Liver (tissue), 9 donors: ENCODE data around the gene GLYAT. TPM values are rescaled to one million over a fixed set of nuclear protein-coding genes. Genes with fewer than 3 reads are reported as not detected.
"Not testable (repeated sequence)": the region's sequence is repeated elsewhere in the genome, so short reads cannot be mapped to it uniquely, and the experiment has no call there.

Source experiments
- DNase-seq: peaks from one replicate; pipeline ENCODE4 v3.0.0-alpha.2; 2017; ENCODE audit warnings: low spot score
- H3K27ac ChIP-seq, 2 donors: one replicate each; pipeline ENCODE4 v1.7.0; 2013; ENCODE audit warnings: inconsistent platforms in 2 of 2, low read length in 2 of 2, control low read depth in 1 of 2, low read depth in 1 of 2, mild to moderate bottlenecking in 1 of 2
- H3K27me3 ChIP-seq, 4 donors: one replicate each; pipeline versions ENCODE4 v1.6.1 to v1.7.0; 2013; ENCODE audit warnings: low read length in 3 of 4, inconsistent platforms in 1 of 4, mild to moderate bottlenecking in 1 of 4, moderate library complexity in 1 of 4; ENCODE audit not compliant: control insufficient read depth in 4 of 4, insufficient read depth in 4 of 4
- H3K36me3 ChIP-seq, 4 donors: one replicate each; pipeline versions ENCODE4 v1.6.1 to v1.7.0; 2013; ENCODE audit warnings: low read length in 3 of 4, mild to moderate bottlenecking in 3 of 4, low read depth in 1 of 4, moderate library complexity in 1 of 4; ENCODE audit not compliant: control insufficient read depth in 4 of 4, insufficient read depth in 3 of 4
- H3K4me1 ChIP-seq, 4 donors: one replicate each; pipeline versions ENCODE4 v1.6.1 to v1.7.0; 2013; ENCODE audit warnings: low read length in 3 of 4, mild to moderate bottlenecking in 3 of 4, moderate library complexity in 1 of 4; ENCODE audit not compliant: control insufficient read depth in 4 of 4, insufficient read depth in 4 of 4
- H3K4me3 ChIP-seq, 3 donors: one replicate each; pipeline versions ENCODE4 v1.6.1 to v1.7.0; 2013; ENCODE audit warnings: low read length in 3 of 3, control low read depth in 1 of 3, low read depth in 1 of 3, mild to moderate bottlenecking in 1 of 3
- H3K9ac ChIP-seq, 2 donors: one replicate each; pipeline ENCODE4 v1.7.0; 2013; ENCODE audit warnings: low read length in 2 of 2, mild to moderate bottlenecking in 2 of 2, moderate library complexity in 2 of 2, control low read depth in 1 of 2, low read depth in 1 of 2
- H3K9me3 ChIP-seq, 4 donors: one replicate each; pipeline versions ENCODE4 v1.6.1 to v1.7.0; 2013; ENCODE audit warnings: low read length in 3 of 4; ENCODE audit not compliant: control insufficient read depth in 4 of 4
- CTCF ChIP-seq: fragments of 150-350 bp; IDR thresholded peaks from 2 replicates; pipeline ENCODE4 v1.5.1; 2017; ENCODE audit warnings: improper control_type of control experiment, low read depth, low read length; ENCODE audit not compliant: missing input control
- EGR1 ChIP-seq, 2 donors: IDR thresholded peaks; 2 replicates each; pipeline ENCODE4 v1.6.1; 2016 to 2018; ENCODE audit warnings: antibody characterized with exemption in 2 of 2, low read depth in 2 of 2
- FOXA1 ChIP-seq: IDR thresholded peaks from 2 replicates; pipeline ENCODE4 v1.6.1; 2016; ENCODE audit warnings: antibody characterized with exemption
- FOXA2 ChIP-seq: IDR thresholded peaks from 2 replicates; pipeline ENCODE4 v1.6.1; 2016; ENCODE audit warnings: antibody characterized with exemption
- GABPA ChIP-seq, 2 donors: IDR thresholded peaks in 1 of 2; conservative IDR thresholded peaks in 1 of 2; 2 replicates each; pipeline ENCODE4 v1.6.1; 2016; ENCODE audit warnings: antibody characterized with exemption in 2 of 2, mild to moderate bottlenecking in 1 of 2, moderate library complexity in 1 of 2
- HNF4A ChIP-seq, 2 donors: conservative IDR thresholded peaks; 2 replicates each; pipeline ENCODE4 v1.6.1; 2016; ENCODE audit warnings: antibody characterized with exemption in 2 of 2, mild to moderate bottlenecking in 2 of 2
- HNF4G ChIP-seq: IDR thresholded peaks from 2 replicates; pipeline ENCODE4 v1.6.1; 2016; ENCODE audit warnings: antibody characterized with exemption
- JUND ChIP-seq, 2 donors: IDR thresholded peaks; 2 replicates each; pipeline ENCODE4 v1.6.1; 2016; ENCODE audit warnings: antibody characterized with exemption in 2 of 2
- NR2F2 ChIP-seq: IDR thresholded peaks from 2 replicates; pipeline ENCODE4 v1.6.1; 2016; ENCODE audit warnings: antibody characterized with exemption
- RAD21 ChIP-seq, 2 donors: IDR thresholded peaks; 2 replicates each; pipeline ENCODE4 v1.6.1; 2016; ENCODE audit warnings: antibody characterized with exemption in 2 of 2, mild to moderate bottlenecking in 2 of 2
- REST ChIP-seq: IDR thresholded peaks from 2 replicates; pipeline ENCODE4 v1.6.1; 2016; ENCODE audit warnings: antibody characterized with exemption, mild to moderate bottlenecking
- RXRA ChIP-seq, 2 donors: IDR thresholded peaks; 2 replicates each; pipeline ENCODE4 v1.6.1; 2017 to 2018; ENCODE audit warnings: antibody characterized with exemption in 2 of 2, mild to moderate bottlenecking in 1 of 2
- YY1 ChIP-seq: IDR thresholded peaks from 2 replicates; pipeline ENCODE4 v1.6.1; 2016; ENCODE audit warnings: antibody characterized with exemption, mild to moderate bottlenecking
- ZBTB33 ChIP-seq: IDR thresholded peaks from 2 replicates; pipeline ENCODE4 v1.6.1; 2016; ENCODE audit warnings: antibody characterized with exemption
- WGBS: extraction: QIAGEN DNeasy Blood & Tissue Kit; methylation state at CpG from one replicate; pipeline ENCODE4 v1.1.7; 2013; 5-methylcytosine and 5-hydroxymethylcytosine counted together
- polyA plus RNA-seq, 2 donors: library from polyadenylated mRNA; stranded (reverse) in 1 of 2; unstranded in 1 of 2; fragments of 200-250 nt in 1 of 2; fragments of >200 nt in 1 of 2; fragmentation: Nextera tagmentation in 1 of 2; extraction: Ambion mirVana in 1 of 2; gene quantifications; one replicate each; pipeline versions ENCODE4 v1.2.1 to v1.2.3, GENCODE V29; 2013 to 2015
- total RNA-seq, 2 donors: library from RNA; depleted of rRNA; stranded (reverse); fragments of >200 nt; gene quantifications; one replicate each; pipeline ENCODE4 v1.2.3, GENCODE V29; 2014
- donor health status: healthy.
- donor health status: healthy.
- donor health status: healthy.
- donor health status: healthy.
- donor health status: healthy.

Gene GLYAT
- total and polyA plus RNA-seq, 4 donors: 5.6 to 181 (median 110) TPM

- TF ChIP-seq FOXA1 (no peak), YY1 (no peak), NR2F2 (no peak), REST (no peak), FOXA2 (no peak), CTCF (no peak), ZBTB33 (no peak), JUND (IDR thresholded peaks at IDR 0.05) (no peak), EGR1 (IDR thresholded peaks at IDR 0.05; ENCODE audit: low read depth in 2 of 2) (no peak), HNF4A (conservative IDR thresholded peaks at IDR 0.05) (no peak)
- WGBS: 86% methylated on average over 2 of the region's 2 CpGs
- Histone ChIP-seq H3K9me3 (no peaks in the 10 kb centered on the region), H3K27ac (no peak overlapping the region), H3K36me3 (peaks cover 8 to 63% (median 50%) of the 10 kb centered on the region in 4 donors), H3K4me3 (no peak overlapping the region), H3K4me1 (peaks cover 0 to 3% (median 0%) of the 10 kb centered on the region in 4 donors), H3K27me3 (no peaks in the 10 kb centered on the region), H3K9ac (no peak overlapping the region)
- DNase-seq: no peak
These were observed 19.9 kb downstream of the GLYAT start for GRCh38 chr11:58711832-58712231.

GRCh38 chr11:58707767-58708166 is 24.0 kb downstream of the GLYAT start:
- no peak for TF ChIP-seq RXRA (IDR thresholded peaks at IDR 0.05)
- TF ChIP-seq REST: no peak
- no peak for TF ChIP-seq HNF4G
- no peak for TF ChIP-seq RAD21 (IDR thresholded peaks at IDR 0.05)
- no peak for TF ChIP-seq CTCF
- TF ChIP-seq GABPA (IDR thresholded peaks at IDR 0.05 in 1 of 2, conservative IDR thresholded peaks at IDR 0.05 in 1 of 2): no peak
- TF ChIP-seq FOXA2: no peak
- no peak for DNase-seq
- no peak overlapping the region for H3K27ac ChIP-seq
- H3K4me1 ChIP-seq: no peaks in the 10 kb centered on the region
- H3K36me3 ChIP-seq: peaks cover 8 to 63% (median 55%) of the 10 kb centered on the region in 4 donors
- H3K27me3 ChIP-seq: no peaks in the 10 kb centered on the region
- H3K9ac ChIP-seq: no peak overlapping the region
- WGBS: 91% methylated on average over 3 of the region's 3 CpGs
- no peak overlapping the region for H3K4me3 ChIP-seq
- H3K9me3 ChIP-seq: peaks cover 1 to 15% (median 7%) of the 10 kb centered on the region in 4 donors

GRCh38 chr11:58696825-58697224 is 34.9 kb downstream of the GLYAT start:
- not testable (repeated sequence) for DNase-seq, H3K4me3 ChIP-seq, H3K27me3 ChIP-seq, H3K9ac ChIP-seq, H3K27ac ChIP-seq, H3K36me3 ChIP-seq, H3K4me1 ChIP-seq
- H3K9me3 ChIP-seq: peaks cover 1 to 12% (median 4%) of the 10 kb centered on the region in 4 donors
- WGBS: 74% methylated on average over 2 of the region's 3 CpGs
